ENCODE results near the gene CELSR1.
"Not testable (repeated sequence)": the region's sequence is repeated elsewhere in the genome, so short reads cannot be mapped to it uniquely, and the experiment has no call there.

CELSR1 gene

GRCh38 chr22:46516638-46517037, 20.8 kb downstream of the CELSR1 start:
- Histone ChIP-seq H3K36me3 (ENCODE audit: insufficient read depth) (no peaks in the 10 kb centered on the region), H3K9ac (no peak overlapping the region), H3K27ac (no peak overlapping the region), H3K4me3 (IDR thresholded peaks at IDR 0.05; ENCODE audit: insufficient read depth, low read depth, low read length) (no peak overlapping the region), H3K27me3 (ENCODE audit: insufficient read depth, low read depth) (no peaks in the 10 kb centered on the region), H2AFZ (ENCODE audit: low read depth) (no peak overlapping the region), H3K4me1 (ENCODE audit: low read depth, poor library complexity, severe bottlenecking) (no peaks in the 10 kb centered on the region), H4K20me1 (ENCODE audit: insufficient read depth) (no peaks in the 10 kb centered on the region), H3K79me2 (ENCODE audit: insufficient read depth, low read depth) (no peaks in the 10 kb centered on the region), H3K4me2 (no peak overlapping the region)
- TF ChIP-seq CTCF (conservative IDR thresholded peaks at IDR 0.05; ENCODE audit: low read depth, low read length), result no peak

GRCh38 chr22:46516112-46516487, 21.3 kb downstream of the CELSR1 start:
- H3K4me1 ChIP-seq (ENCODE audit: low read depth, poor library complexity, severe bottlenecking); H3K4me2 ChIP-seq: not testable (repeated sequence)

GRCh38 chr22:46515208-46516111, 22.0 kb downstream of the CELSR1 start:
- Histone ChIP-seq H3K4me2 (no peak overlapping the region), H4K20me1 (ENCODE audit: insufficient read depth) (no peaks in the 10 kb centered on the region), H3K27ac (no peak overlapping the region), H3K9ac (no peak overlapping the region), H3K4me1 (ENCODE audit: low read depth, poor library complexity, severe bottlenecking) (no peaks in the 10 kb centered on the region), H3K79me2 (ENCODE audit: insufficient read depth, low read depth) (no peaks in the 10 kb centered on the region), H3K4me3 (IDR thresholded peaks at IDR 0.05; ENCODE audit: insufficient read depth, low read depth, low read length) (no peak overlapping the region), H3K27me3 (ENCODE audit: insufficient read depth, low read depth) (no peaks in the 10 kb centered on the region), H3K36me3 (ENCODE audit: insufficient read depth) (no peaks in the 10 kb centered on the region), H2AFZ (ENCODE audit: low read depth) (no peak overlapping the region)
- no peak for TF ChIP-seq CTCF (conservative IDR thresholded peaks at IDR 0.05; ENCODE audit: low read depth, low read length)

More at GRCh38 chr22:46516112-46516487, 21.3 kb downstream of the CELSR1 start:
- H3K27me3 ChIP-seq (ENCODE audit: insufficient read depth, low read depth); H4K20me1 ChIP-seq (ENCODE audit: insufficient read depth); H3K4me3 ChIP-seq (IDR thresholded peaks at IDR 0.05; ENCODE audit: insufficient read depth, low read depth, low read length); H3K79me2 ChIP-seq (ENCODE audit: insufficient read depth, low read depth); H2AFZ ChIP-seq (ENCODE audit: low read depth); H3K27ac ChIP-seq; H3K36me3 ChIP-seq (ENCODE audit: insufficient read depth); H3K9ac ChIP-seq: not testable (repeated sequence)

- H3K27ac ChIP-seq, result no peak overlapping the region
- no peak overlapping the region for H2AFZ ChIP-seq (ENCODE audit: low read depth)
- no peaks in the 10 kb centered on the region for H3K27me3 ChIP-seq (ENCODE audit: insufficient read depth, low read depth)
- H3K4me2 ChIP-seq, result no peak overlapping the region
- no peaks in the 10 kb centered on the region for H3K36me3 ChIP-seq (ENCODE audit: insufficient read depth)
- no peaks in the 10 kb centered on the region for H4K20me1 ChIP-seq (ENCODE audit: insufficient read depth)
- no peaks in the 10 kb centered on the region for H3K4me1 ChIP-seq (ENCODE audit: low read depth, poor library complexity, severe bottlenecking)
- no peaks in the 10 kb centered on the region for H3K79me2 ChIP-seq (ENCODE audit: insufficient read depth, low read depth)
- no peak for TF ChIP-seq CTCF (conservative IDR thresholded peaks at IDR 0.05; ENCODE audit: low read depth, low read length)
- no peak overlapping the region for H3K9ac ChIP-seq
- no peak overlapping the region for H3K4me3 ChIP-seq (IDR thresholded peaks at IDR 0.05; ENCODE audit: insufficient read depth, low read depth, low read length)
These were observed 22.7 kb downstream of the CELSR1 start for GRCh38 chr22:46514592-46515207.
